HG03139 (cell line): Measurements from ENCODE around the gene PCBD2.
"Not testable (repeated sequence)": the region's sequence is repeated elsewhere in the genome, so short reads cannot be mapped to it uniquely, and the experiment has no call there.

Experiments
- ATAC-seq: cut with Tn5 transposase; IDR thresholded peaks from one replicate; pipeline ENCODE4 v1.9.1; 2021; ENCODE audit not compliant: unreplicated experiment

Gene PCBD2

DNA sequence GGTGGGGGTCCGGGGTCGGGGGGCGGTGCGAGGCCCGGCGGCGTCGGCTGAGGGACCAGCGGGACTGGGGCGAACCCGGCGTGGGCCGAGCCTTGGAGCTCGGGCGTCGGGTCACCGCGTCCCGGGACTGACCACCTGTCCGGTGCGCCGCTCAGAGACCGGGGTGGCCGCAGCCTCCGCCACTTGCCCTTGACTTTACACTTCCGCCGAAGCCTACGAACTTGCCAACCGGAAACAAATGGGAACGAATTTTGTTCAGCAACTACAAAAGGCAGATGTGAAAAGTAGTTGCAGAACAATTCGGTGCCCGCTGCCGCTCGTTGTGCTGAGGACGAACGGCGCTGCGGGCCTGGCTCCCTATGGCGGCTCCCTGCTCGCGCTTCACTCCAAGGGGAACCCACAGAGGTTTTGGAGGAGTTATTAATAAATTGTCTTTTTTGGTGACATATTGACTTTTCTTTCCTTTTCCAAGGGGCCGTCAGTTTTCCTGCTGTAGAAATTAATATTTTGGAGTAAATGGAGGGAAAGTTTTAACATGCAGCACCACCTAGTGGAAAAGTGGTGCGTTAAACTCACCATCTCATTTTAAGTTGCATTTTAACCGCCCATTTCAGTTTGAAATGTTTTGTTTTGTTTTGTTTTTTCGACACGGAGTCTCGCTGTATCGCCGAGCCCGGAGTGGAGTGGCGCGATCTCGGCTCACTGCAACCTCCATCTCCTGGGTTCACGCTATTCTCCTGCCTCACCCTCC, 490 bp downstream of the PCBD2 start:
- peak; percentile 33 for ATAC-seq

DNA sequence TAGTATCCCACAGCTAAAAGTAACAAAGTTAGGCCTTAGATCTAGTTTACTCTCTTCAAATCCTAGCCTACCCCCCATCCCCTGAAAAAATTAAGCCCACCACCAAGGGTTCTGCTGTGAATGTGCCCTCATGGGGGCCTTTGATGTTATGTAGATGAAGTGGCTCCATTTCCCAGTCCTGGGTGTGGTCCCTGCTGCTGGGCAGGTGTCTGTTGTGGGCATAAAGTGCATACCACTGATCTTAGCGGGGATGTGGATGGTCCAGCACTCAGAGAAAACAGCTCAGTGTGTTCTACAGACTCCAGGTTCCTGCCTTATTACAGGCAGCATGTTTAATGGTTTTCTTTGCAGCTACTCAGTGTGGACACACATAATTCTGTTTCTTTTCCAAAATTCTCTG, 1.9 kb downstream of the PCBD2 start:
- no peak for ATAC-seq

GRCh38 chr5:134910752-134911151, 5.8 kb downstream of the PCBD2 start:
- ATAC-seq = not testable (repeated sequence)

DNA sequence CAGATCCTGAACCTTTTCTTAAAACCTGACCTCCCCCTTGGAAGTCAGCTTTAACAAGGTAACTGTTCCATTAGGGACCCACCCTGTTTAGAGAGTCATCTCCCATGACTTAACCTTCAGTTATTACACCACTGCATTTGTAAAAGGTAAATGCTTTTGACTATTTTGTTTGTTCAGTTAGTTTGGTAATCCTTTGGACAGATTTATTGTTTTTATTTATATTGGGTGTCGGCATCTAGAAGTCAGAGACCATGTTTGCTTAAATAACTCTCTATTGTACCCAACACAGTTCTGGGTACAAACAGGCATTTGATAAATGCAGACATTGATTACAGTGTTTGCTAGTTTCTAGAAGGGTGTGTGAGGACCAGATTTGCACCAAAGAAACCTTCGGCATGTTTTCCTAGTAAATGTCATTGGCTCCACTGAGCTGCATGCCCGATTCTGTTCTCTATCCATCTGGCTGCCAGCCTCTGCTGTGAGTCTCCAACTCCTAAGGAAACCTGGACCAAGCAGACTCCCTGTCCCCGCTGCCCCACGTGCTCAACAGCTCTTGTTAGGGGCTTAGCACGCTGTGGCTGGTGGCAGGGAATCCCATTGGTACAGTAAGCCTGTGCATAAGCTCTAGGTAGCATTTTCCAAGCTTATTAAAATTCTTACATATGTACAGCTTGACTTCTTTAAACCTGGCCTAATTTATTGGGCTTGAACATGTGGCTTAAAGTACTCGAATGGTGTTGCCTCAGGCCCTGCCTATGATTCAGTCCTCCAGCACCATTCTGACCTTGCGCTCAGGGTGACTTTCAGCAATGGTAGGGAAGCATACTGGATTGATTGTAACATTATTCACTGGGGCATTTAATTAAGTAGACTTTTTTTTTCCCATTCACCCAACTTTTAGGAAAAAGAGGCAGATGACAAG, 6.6 kb downstream of the PCBD2 start:
- no peak for ATAC-seq

DNA sequence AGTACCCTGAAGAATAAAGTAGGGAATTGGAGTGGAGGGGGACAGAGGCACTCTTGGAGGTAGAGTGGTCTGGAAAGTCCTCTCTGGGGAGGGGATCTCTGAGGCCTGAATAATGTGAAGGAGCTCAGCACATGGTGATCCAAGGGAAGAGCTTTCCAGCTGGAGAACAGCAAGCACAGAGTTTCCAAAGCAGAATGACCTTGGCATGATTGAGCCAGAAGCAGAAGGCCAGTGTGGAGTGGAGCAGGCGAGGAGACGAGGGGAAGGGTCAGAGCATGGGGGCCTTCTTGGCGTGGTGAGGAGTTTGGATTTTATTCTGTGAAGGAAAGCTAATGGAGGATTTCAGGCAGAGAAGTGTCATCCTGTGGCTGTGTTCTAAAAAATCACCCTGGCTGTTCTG, 8.3 kb downstream of the PCBD2 start:
- no peak for ATAC-seq

DNA sequence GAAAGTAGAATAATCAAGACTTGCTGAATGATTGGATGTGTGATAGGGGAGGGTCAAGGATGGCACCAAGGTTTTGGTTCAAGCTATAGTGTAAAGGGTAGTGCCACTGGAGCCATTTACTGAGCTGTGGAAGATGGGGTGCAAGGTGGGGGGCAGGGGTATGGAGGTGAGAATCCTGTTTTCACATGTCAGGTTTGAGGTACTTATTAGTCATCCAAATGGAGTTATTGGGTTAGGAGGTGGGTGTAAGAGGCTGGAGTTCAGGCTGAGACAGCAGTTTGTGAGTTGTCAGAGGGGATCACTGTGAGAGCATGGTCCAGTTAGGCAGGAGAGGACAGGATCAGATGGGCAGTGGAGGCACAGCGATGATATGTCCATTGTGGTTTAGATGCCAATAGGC, 8.9 kb downstream of the PCBD2 start:
- no peak for ATAC-seq

DNA sequence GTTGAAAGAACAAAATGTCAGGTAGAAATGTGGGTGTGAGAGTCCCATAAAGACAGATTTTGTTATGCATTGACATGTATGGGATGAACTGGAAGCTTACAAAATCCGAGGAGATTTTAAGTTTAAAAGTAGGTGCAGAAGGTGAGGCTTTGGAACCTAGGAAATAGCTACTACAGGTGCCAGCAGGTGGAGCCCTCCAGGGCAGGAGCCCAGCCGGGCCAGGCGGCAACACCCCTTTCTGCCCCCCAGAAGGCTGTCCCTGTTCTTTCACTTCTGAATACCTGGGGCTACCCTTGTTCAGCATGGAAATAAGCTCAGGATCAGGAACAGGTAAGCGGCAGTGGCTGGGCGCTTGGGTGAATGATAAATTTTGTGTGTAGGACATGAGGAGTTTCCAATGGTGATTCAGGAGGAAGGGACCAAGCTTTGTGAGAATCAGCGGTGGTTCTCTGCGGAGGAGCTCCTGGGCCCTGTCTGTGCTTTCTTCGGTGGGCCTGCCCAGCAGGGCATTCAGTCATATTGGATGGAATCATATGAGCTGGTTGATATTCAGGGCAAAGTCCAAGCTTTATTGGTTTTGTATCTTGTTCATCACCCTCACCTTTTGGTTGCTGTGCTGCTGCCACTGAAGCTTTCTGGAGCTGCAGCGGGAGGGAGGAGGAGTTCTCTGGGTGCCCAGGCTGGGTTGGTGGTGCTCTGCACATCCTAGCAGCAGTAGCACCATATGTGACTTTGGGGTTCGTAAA, 12.3 kb downstream of the PCBD2 start:
- no peak for ATAC-seq

- no peak for ATAC-seq
Observed at GRCh38 chr5:134918861-134919260, 13.9 kb downstream of the PCBD2 start.

- ATAC-seq = no peak
Observed at GRCh38 chr5:134920848-134921575, 16.1 kb downstream of the PCBD2 start.

DNA sequence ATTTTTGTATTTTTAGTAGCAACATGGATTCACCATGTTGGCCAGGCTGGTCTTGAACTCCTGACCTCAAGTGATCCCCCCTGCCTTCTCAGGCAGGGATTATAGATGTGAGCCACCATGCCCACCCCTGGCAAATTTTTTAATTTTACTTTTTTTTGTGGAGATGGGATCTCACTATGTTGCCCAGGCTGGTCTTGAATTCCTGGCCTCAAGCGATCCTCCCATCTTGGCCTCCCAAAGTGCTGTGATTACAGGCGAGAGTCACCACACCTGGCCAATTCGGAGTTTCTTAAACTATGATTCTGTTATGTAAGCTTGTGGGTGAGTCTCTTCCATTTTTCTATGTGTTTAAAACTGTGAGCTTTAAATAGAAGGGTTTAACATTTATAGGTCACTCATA, 27.6 kb downstream of the PCBD2 start:
- no peak for ATAC-seq

GRCh38 chr5:134934202-134934601, 29.3 kb downstream of the PCBD2 start:
- no peak for ATAC-seq

DNA sequence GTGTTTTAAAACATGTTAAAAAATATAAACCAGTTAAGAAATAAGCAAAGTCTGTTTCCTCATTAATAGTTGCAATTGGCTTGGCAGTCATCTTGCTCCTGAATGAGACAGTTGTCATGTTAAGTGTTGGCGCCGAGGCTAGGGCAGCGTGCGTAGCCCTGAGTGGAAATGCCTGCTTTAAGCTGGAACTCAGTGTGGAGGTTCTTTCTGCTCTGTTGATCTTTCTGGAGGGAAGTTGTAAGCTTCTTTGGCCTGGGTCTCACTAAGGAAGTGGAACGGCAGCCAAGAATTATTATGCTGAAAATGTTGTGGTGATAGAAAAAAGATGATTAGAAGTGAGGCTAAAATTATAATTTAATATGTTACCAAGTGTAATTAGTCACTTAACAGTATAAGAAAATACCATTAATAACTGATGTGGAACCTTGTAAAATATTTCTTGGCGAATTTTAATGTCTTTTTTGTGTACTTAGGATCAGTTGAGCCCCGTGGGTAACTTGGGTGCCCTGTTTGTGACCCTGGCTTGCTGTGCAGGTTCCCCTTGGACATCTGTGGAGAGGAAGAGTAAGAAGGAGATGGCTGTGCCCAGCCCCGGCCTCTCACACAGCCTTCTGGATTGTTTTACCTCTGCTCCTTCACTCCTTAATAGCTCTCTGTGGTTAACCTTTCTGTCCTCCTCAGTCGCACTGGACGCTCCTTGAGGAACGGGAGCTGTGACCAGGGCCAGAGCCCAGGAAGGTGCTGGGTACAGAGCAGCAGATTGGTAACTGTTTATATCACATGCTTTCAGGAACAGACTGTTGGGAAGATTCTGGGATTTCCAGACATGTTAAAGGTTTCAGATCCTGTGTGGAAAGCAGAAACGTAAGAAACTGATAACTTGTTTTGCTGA, 31.0 kb downstream of the PCBD2 start:
- ATAC-seq = no peak

DNA sequence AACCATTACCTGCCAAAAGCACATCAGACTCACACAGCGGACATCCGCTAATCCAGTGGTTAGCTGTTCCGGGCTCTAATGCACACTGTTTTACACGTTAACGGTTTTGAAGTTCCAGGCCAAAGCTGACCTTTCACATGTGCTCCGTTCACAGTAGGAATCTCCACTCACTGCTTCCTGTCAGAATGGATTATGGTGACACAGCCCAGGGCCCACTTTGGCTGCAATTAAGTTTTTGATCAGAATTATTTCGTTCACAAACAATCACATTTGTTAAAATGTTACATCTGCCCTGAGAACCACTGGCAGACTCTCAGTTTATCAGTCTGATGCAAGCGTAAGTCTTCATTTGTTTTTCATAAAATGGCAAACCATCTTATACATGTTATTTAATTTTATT, 32.6 kb downstream of the PCBD2 start:
- ATAC-seq = no peak

GRCh38 chr5:134938030-134938429, 33.1 kb downstream of the PCBD2 start:
- ATAC-seq = no peak

- ATAC-seq = no peak
Observed at GRCh38 chr5:134939500-134939899, 34.6 kb downstream of the PCBD2 start.

- ATAC-seq = no peak
Observed at GRCh38 chr5:134943547-134943946, 38.6 kb downstream of the PCBD2 start.

DNA sequence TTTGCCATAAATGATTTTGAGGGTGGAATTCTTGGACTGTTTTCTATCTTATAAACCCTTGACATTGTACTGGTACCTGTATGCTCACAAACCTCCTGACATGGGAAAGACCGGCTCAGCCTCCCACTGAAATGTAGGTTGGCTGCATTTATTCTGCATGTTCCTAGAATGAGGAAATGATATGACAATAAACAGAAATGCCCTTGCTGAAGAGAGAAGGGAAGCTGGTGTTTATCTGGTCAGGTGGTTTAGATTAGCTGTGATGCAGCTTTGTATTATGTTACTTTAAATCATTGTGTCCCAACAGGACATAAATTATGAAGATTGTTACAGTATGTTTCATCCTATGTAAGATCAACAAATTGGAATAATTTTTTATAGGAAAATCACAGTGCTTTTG, 39.7 kb downstream of the PCBD2 start:
- ATAC-seq = no peak

DNA sequence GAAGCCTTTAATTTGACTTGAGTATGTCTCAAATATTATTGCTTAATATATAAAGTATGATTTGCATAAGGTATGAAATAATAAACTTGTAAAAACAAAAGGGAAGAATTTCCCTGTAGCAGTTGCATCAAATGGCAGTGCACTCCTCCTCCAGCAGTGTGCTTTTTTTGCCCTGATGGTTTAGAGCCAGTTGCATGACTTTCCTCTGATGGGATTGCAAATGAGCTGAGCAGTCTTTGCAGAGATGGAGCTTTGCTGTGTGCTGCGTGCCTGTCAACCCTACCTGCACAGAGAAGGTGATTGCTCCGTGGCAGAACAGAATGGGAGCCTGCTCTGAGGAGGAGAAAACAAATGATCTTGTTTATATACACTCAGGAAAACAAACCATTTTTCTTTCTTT, 40.1 kb downstream of the PCBD2 start:
- ATAC-seq = no peak

- no peak for ATAC-seq
Observed at GRCh38 chr5:134948911-134949310, 44.0 kb downstream of the PCBD2 start.

DNA sequence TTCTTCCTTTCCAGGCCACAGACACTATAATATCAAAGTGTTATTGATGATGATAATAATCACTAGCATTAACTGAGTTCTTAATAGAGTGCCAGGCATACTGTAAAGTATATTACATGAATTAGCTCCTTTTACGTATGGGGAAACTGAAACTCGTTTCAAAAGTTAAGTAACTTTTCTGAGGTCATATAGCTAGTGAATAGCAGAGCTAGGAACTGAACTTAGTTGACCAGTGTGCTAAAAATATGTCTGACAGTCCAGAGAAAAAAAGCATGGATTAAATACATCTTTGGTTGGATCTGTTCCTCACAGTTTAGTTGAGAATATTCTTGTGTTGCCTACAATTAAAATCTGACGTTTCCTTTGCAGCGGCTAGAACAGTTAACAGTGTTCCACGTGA, 44.4 kb downstream of the PCBD2 start:
- ATAC-seq = no peak
